Measurements from ENCODE around the gene TPCN1. TPM values are rescaled to one million over a fixed set of nuclear protein-coding genes. Genes with fewer than 3 reads are reported as not detected.

The TPCN1 gene
- total RNA-seq, 2 donors from 2014 or later: 45.1 to 78.4 TPM

- intact Hi-C loops (cut with DNase I): no loop called here
- Histone ChIP-seq H3K27ac (peak overlapping the region in 2 of 4 donors; percentile 4 to 37), H3K27me3 (no peaks in the 10 kb centered on the region), H3K4me3 (no peak overlapping the region), H3K36me3 (replicated peaks in 1 of 2; ENCODE audit: insufficient read depth in 1 of 2, low read depth in 2 of 2) (no peaks in the 10 kb centered on the region), H3K9me3 (no peaks in the 10 kb centered on the region), H3K4me1 (no peaks in the 10 kb centered on the region)
- WGBS, 2 donors: 57% methylated on average over 5 of the region's 5 CpGs
- TF ChIP-seq CTCF (IDR thresholded peaks at IDR 0.05) (peak in 2 of 7 experiments; percentile 6 to 12), POLR2A (IDR thresholded peaks at IDR 0.05) (no peak)
- ATAC-seq (peak; percentile 79), DNase-seq (peak in 3 of 4 donors; percentile 33 to 75 (median 44))
Measured at GRCh38 chr12:113214895-113215400, 6.3 kb upstream of the TPCN1 start.

GRCh38 chr12:113216027-113216426, 5.2 kb upstream of the TPCN1 start:
- no peaks in the 10 kb centered on the region for H3K27me3 ChIP-seq
- H3K36me3 ChIP-seq (replicated peaks in 1 of 2; ENCODE audit: insufficient read depth in 1 of 2, low read depth in 2 of 2): no peaks in the 10 kb centered on the region
- 71 to 76% methylated on average over 2 of the region's 2 CpGs for WGBS, 2 donors
- H3K4me1 ChIP-seq: peaks cover 7% of the 10 kb centered on the region
- ATAC-seq (no peak), DNase-seq (no peak)
- no peaks in the 10 kb centered on the region for H3K9me3 ChIP-seq
- no peak overlapping the region for H3K4me3 ChIP-seq
- intact Hi-C loops (cut with DNase I): no loop called here
- TF ChIP-seq POLR2A (IDR thresholded peaks at IDR 0.05): no peak
- H3K27ac ChIP-seq: no peak overlapping the region

- H3K4me1 ChIP-seq: peaks cover 33% of the 10 kb centered on the region
- intact Hi-C loops (cut with DNase I): no loop called here
- no peaks in the 10 kb centered on the region for H3K36me3 ChIP-seq (replicated peaks in 1 of 2; ENCODE audit: insufficient read depth in 1 of 2, low read depth in 2 of 2)
- TF ChIP-seq CTCF (IDR thresholded peaks at IDR 0.05) (no peak), POLR2A (IDR thresholded peaks at IDR 0.05) (no peak)
- H3K27me3 ChIP-seq: no peaks in the 10 kb centered on the region
- H3K9me3 ChIP-seq: no peaks in the 10 kb centered on the region
- ATAC-seq (no peak), DNase-seq (no peak)
- H3K4me3 ChIP-seq: peak overlapping the region; percentile 6 to 10
- WGBS, 2 donors: 1 to 2% methylated on average over 23 of the region's 23 CpGs
- H3K27ac ChIP-seq: peak overlapping the region in 3 of 4 donors; percentile 38 to 58 (median 54)
Measured at GRCh38 chr12:113220593-113221180, 577 bp upstream of the TPCN1 start.

- WGBS, 2 donors: 4 to 6% methylated on average over 12 of the region's 12 CpGs
- peaks cover 33% of the 10 kb centered on the region for H3K4me1 ChIP-seq
- TF ChIP-seq POLR2A (IDR thresholded peaks at IDR 0.05) (no peak), CTCF (IDR thresholded peaks at IDR 0.05) (no peak)
Measured at GRCh38 chr12:113221997-113222729, 899 bp downstream of the TPCN1 start.

GRCh38 chr12:113222730-113223531, 1.7 kb downstream of the TPCN1 start:
- WGBS, 2 donors: 5 to 7% methylated on average over 11 of the region's 11 CpGs
- Histone ChIP-seq H3K9me3 (no peaks in the 10 kb centered on the region), H3K27me3 (no peaks in the 10 kb centered on the region), H3K4me3 (no peak overlapping the region), H3K27ac (peak overlapping the region; percentile 92 to 97 (median 94)), H3K4me1 (peaks cover 34% of the 10 kb centered on the region), H3K36me3 (replicated peaks in 1 of 2; ENCODE audit: insufficient read depth in 1 of 2, low read depth in 2 of 2) (no peaks in the 10 kb centered on the region)
- DNase-seq (peak; percentile 77 to 94 (median 89)), ATAC-seq (peak; percentile 28)
- intact Hi-C loops (cut with DNase I): no loop called here
- peak in 4 of 7 experiments; percentile 18 to 33 (median 28) for TF ChIP-seq CTCF (IDR thresholded peaks at IDR 0.05)
- peak in 2 of 3 donors; percentile 39 to 55 for TF ChIP-seq POLR2A (IDR thresholded peaks at IDR 0.05)

More at GRCh38 chr12:113221997-113222729, 899 bp downstream of the TPCN1 start:
- no peaks in the 10 kb centered on the region for H3K27me3 ChIP-seq
- DNase-seq: no peak
- no peaks in the 10 kb centered on the region for H3K36me3 ChIP-seq (replicated peaks in 1 of 2; ENCODE audit: insufficient read depth in 1 of 2, low read depth in 2 of 2)
- peak overlapping the region; percentile 92 to 97 (median 94) for H3K27ac ChIP-seq
- no peak for ATAC-seq
- H3K9me3 ChIP-seq: no peaks in the 10 kb centered on the region
- intact Hi-C loops (cut with DNase I): no loop called here
- peak overlapping the region; percentile 46 to 94 for H3K4me3 ChIP-seq
